GM12873 (cell line): ENCODE results near the gene PAAF1.

Experiments used
- CTCF ChIP-seq: IDR thresholded peaks from 2 replicates; pipeline ENCODE4 v1.5.1; 2012; ENCODE audit warnings: low read depth, mild to moderate bottlenecking, moderate library complexity, low read length, control low read depth; ENCODE audit not compliant: insufficient read depth; ENCODE audit errors: missing control alignments

The PAAF1 gene

GRCh38 chr11:73854680-73855079 is 22.1 kb upstream of the PAAF1 start:
- no peak for TF ChIP-seq CTCF

GRCh38 chr11:73856031-73856567 is 20.7 kb upstream of the PAAF1 start:
- no peak for TF ChIP-seq CTCF

- no peak for TF ChIP-seq CTCF
Measured at GRCh38 chr11:73859671-73860070, 17.1 kb upstream of the PAAF1 start.

GRCh38 chr11:73860202-73860601 is 16.6 kb upstream of the PAAF1 start:
- no peak for TF ChIP-seq CTCF

- TF ChIP-seq CTCF: no peak
Measured at GRCh38 chr11:73862986-73863385, 13.8 kb upstream of the PAAF1 start.

GRCh38 chr11:73866095-73866579 is 10.7 kb upstream of the PAAF1 start:
- TF ChIP-seq CTCF: no peak

- TF ChIP-seq CTCF: no peak
Measured at GRCh38 chr11:73866586-73866996, 10.2 kb upstream of the PAAF1 start.

GRCh38 chr11:73869332-73869949 is 7.4 kb upstream of the PAAF1 start:
- TF ChIP-seq CTCF: no peak
